Measurements from ENCODE around the gene RAD51B.

- TF ChIP-seq POLR2A (IDR thresholded peaks at IDR 0.05) (no peak), CTCF (IDR thresholded peaks at IDR 0.05) (no peak)
Observed at GRCh38 chr14:68014771-68015170, 195.2 kb downstream of the RAD51B start.

All from upper lobe of left lung (tissue), 4 donors.